Umbilical cord (tissue), 2 donors: ENCODE results near the gene TMC8. TPM values are rescaled to one million over a fixed set of nuclear protein-coding genes. Genes with fewer than 3 reads are reported as not detected.

Experiments used
- DNase-seq: peaks from one replicate; pipeline ENCODE4 v3.0.0-alpha.2; 2015; ENCODE audit warnings: low spot score
- total RNA-seq: library from RNA; depleted of rRNA; stranded (reverse); fragments of >200 nt; gene quantifications from one replicate; pipeline ENCODE4 v1.2.3, GENCODE V29; 2014; ENCODE audit warnings: low replicate concordance; ENCODE audit not compliant: insufficient read depth

The TMC8 gene
- total RNA-seq, 1 donor from 2014 or later: not detected

GRCh38 chr17:78124081-78124835 lies 6.3 kb upstream of the TMC8 start:
- DNase-seq: no peak

- DNase-seq: no peak
Measured at GRCh38 chr17:78124836-78125137, 5.8 kb upstream of the TMC8 start.

GRCh38 chr17:78125138-78125913 lies 5.2 kb upstream of the TMC8 start:
- no peak for DNase-seq

GRCh38 chr17:78125976-78126894 lies 4.3 kb upstream of the TMC8 start:
- DNase-seq: no peak

GRCh38 chr17:78126895-78127238 lies 3.7 kb upstream of the TMC8 start:
- DNase-seq: no peak

- DNase-seq: no peak
Measured at GRCh38 chr17:78127239-78127887, 3.2 kb upstream of the TMC8 start.

GRCh38 chr17:78127888-78128550 lies 2.6 kb upstream of the TMC8 start:
- DNase-seq: peak; percentile 41

- DNase-seq: peak; percentile 42
Measured at GRCh38 chr17:78128551-78129350, 1.8 kb upstream of the TMC8 start, which contains the start of gene TMC6. TSS of gene TMC6 (minus strand) at chr17:78128755. CDS start at chr17:78126832, 1,923 bp downstream.

GRCh38 chr17:78129351-78130089 lies 1.1 kb upstream of the TMC8 start:
- DNase-seq: no peak

GRCh38 chr17:78130090-78130436 lies 508 bp upstream of the TMC8 start:
- no peak for DNase-seq

GRCh38 chr17:78131172-78132083 lies 857 bp downstream of the TMC8 start:
- DNase-seq: no peak

GRCh38 chr17:78132084-78132676 lies 1.6 kb downstream of the TMC8 start:
- DNase-seq: no peak

GRCh38 chr17:78132767-78133178 lies 2.2 kb downstream of the TMC8 start:
- DNase-seq: no peak

GRCh38 chr17:78133179-78133951 lies 2.8 kb downstream of the TMC8 start:
- DNase-seq: no peak

GRCh38 chr17:78133971-78134898 lies 3.7 kb downstream of the TMC8 start:
- no peak for DNase-seq

- DNase-seq: no peak
Measured at GRCh38 chr17:78134899-78135385, 4.4 kb downstream of the TMC8 start.
